ENCODE data around the gene KCNQ1OT1.

KCNQ1OT1 gene

DNA sequence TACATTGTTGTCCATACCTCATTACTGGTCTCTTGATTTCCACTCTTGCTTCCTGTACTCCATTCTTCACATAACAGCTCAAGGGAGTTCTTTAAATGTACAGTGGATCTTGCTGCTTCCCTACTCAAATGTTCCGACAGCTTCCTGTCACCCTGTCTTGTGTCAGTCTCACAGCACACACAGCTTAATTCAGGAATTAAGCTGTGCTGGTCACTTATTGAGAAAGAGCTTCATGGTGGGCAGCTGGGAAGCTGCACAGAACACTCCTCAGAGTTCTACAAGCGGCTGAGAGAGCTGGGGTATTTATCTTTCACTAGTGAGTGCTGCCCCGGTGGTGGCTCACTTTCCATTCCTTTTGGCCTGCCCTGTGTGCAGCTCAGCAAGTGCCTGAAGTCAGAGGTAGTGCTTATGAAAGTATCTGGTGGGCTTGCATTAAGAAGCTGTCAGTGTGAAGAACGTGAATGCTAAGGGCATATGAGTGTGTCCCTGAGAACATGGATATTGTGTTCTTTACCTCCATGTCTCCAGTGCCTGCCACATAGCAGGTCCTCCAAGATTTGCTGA, 48.7 kb downstream of the KCNQ1OT1 start:
- H3K36me3 ChIP-seq (ENCODE audit: control insufficient read depth, insufficient read depth, low read length): no peaks in the 10 kb centered on the region
- no peak overlapping the region for H3K4me3 ChIP-seq (ENCODE audit: insufficient read depth, low read depth, low read length)
- H3K4me1 ChIP-seq (ENCODE audit: control insufficient read depth, insufficient read depth, low read length): no peaks in the 10 kb centered on the region
- WGBS, 2 experiments: 90 to 96% methylated on average over 4 of the region's 4 CpGs
- no peaks in the 10 kb centered on the region for H3K27me3 ChIP-seq (ENCODE audit: control insufficient read depth, insufficient read depth, low read length, poor library complexity, severe bottlenecking)
- no peak overlapping the region for H3K27ac ChIP-seq (ENCODE audit: insufficient read depth, low read depth, low read length, poor library complexity, severe bottlenecking)
- H3K9me3 ChIP-seq (ENCODE audit: control insufficient read depth, low read length): peaks cover 4% of the 10 kb centered on the region

DNA sequence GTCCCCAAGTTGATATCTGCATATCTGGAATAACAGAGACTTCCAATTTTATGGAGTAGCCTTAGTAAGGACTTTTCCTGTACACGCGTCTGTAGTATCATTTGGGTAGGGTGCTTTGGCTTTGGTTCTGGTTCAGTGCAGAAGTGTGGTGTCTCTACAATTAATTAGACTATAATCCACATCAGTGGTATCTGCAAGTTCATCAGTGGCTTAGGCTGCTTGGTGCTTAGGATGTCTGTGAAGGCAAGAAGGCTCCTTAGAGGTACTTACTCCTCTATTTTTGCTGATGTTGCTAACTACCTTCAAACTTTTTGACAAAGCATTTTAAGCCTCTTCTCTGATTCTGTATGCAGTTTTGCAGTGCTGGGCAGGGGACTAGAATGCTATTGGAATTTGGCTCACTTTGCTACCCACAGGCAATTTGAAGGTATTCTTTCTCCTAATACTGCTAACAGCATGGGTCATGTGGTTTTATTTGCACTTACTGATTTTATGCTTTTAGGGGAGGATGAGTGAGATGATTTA, 49.4 kb downstream of the KCNQ1OT1 start:
- H3K27me3 ChIP-seq (ENCODE audit: control insufficient read depth, insufficient read depth, low read length, poor library complexity, severe bottlenecking): no peaks in the 10 kb centered on the region
- H3K4me3 ChIP-seq (ENCODE audit: insufficient read depth, low read depth, low read length): no peak overlapping the region
- peaks cover 4% of the 10 kb centered on the region for H3K9me3 ChIP-seq (ENCODE audit: control insufficient read depth, low read length)
- no peaks in the 10 kb centered on the region for H3K4me1 ChIP-seq (ENCODE audit: control insufficient read depth, insufficient read depth, low read length)
- H3K27ac ChIP-seq (ENCODE audit: insufficient read depth, low read depth, low read length, poor library complexity, severe bottlenecking): no peak overlapping the region
- 92 to 100% methylated on average over 2 of the region's 2 CpGs for WGBS, 2 experiments
- H3K36me3 ChIP-seq (ENCODE audit: control insufficient read depth, insufficient read depth, low read length): no peaks in the 10 kb centered on the region

DNA sequence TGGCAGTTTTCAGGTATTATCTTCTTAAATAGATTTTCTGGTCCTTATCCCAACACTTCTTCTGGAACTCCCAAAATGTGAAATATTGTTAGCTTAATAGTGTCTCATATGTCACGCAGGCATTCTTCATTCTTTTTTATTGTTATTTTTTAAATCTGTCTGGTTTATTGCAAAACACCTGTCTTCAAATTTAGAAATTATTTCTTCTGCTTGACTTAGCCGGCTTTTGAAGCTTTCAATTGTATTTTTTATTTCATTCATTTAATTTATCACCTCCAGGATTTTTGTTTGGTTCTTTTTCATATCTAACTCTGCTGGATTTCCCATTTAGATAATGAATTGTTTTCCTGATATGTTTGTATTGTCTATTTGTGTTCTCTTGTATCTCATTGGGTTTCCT, 49.9 kb downstream of the KCNQ1OT1 start:
- peaks cover 6% of the 10 kb centered on the region for H3K9me3 ChIP-seq (ENCODE audit: control insufficient read depth, low read length)
- H3K36me3 ChIP-seq (ENCODE audit: control insufficient read depth, insufficient read depth, low read length): no peaks in the 10 kb centered on the region
- H3K27ac ChIP-seq (ENCODE audit: insufficient read depth, low read depth, low read length, poor library complexity, severe bottlenecking): no peak overlapping the region
- no peak overlapping the region for H3K4me3 ChIP-seq (ENCODE audit: insufficient read depth, low read depth, low read length)
- no peaks in the 10 kb centered on the region for H3K4me1 ChIP-seq (ENCODE audit: control insufficient read depth, insufficient read depth, low read length)
- 83 to 100% methylated on average over 1 to 2 of the region's 2 CpGs for WGBS, 2 experiments
- no peaks in the 10 kb centered on the region for H3K27me3 ChIP-seq (ENCODE audit: control insufficient read depth, insufficient read depth, low read length, poor library complexity, severe bottlenecking)

- peaks cover 7% of the 10 kb centered on the region for H3K9me3 ChIP-seq (ENCODE audit: control insufficient read depth, low read length)
- H3K4me3 ChIP-seq (ENCODE audit: insufficient read depth, low read depth, low read length): no peak overlapping the region
- H3K36me3 ChIP-seq (ENCODE audit: control insufficient read depth, insufficient read depth, low read length): no peaks in the 10 kb centered on the region
- no peaks in the 10 kb centered on the region for H3K27me3 ChIP-seq (ENCODE audit: control insufficient read depth, insufficient read depth, low read length, poor library complexity, severe bottlenecking)
- H3K27ac ChIP-seq (ENCODE audit: insufficient read depth, low read depth, low read length, poor library complexity, severe bottlenecking): no peak overlapping the region
- no peaks in the 10 kb centered on the region for H3K4me1 ChIP-seq (ENCODE audit: control insufficient read depth, insufficient read depth, low read length)
Observed at GRCh38 chr11:2649400-2649799, 50.4 kb downstream of the KCNQ1OT1 start.

GRCh38 chr11:2647953-2648352, 51.8 kb downstream of the KCNQ1OT1 start:
- 96 to 98% methylated on average over 4 to 6 of the region's 6 CpGs for WGBS, 2 experiments
- Histone ChIP-seq H3K9me3 (ENCODE audit: control insufficient read depth, low read length) (peaks cover 11% of the 10 kb centered on the region), H3K4me3 (ENCODE audit: insufficient read depth, low read depth, low read length) (no peak overlapping the region), H3K27me3 (ENCODE audit: control insufficient read depth, insufficient read depth, low read length, poor library complexity, severe bottlenecking) (no peaks in the 10 kb centered on the region), H3K27ac (ENCODE audit: insufficient read depth, low read depth, low read length, poor library complexity, severe bottlenecking) (no peak overlapping the region), H3K4me1 (ENCODE audit: control insufficient read depth, insufficient read depth, low read length) (no peaks in the 10 kb centered on the region), H3K36me3 (ENCODE audit: control insufficient read depth, insufficient read depth, low read length) (no peaks in the 10 kb centered on the region)

- WGBS, 2 experiments: 100% methylated on average over 1 of the region's 1 CpG
- Histone ChIP-seq H3K27me3 (ENCODE audit: control insufficient read depth, insufficient read depth, low read length, poor library complexity, severe bottlenecking) (no peaks in the 10 kb centered on the region), H3K9me3 (ENCODE audit: control insufficient read depth, low read length) (peaks cover 13% of the 10 kb centered on the region), H3K4me1 (ENCODE audit: control insufficient read depth, insufficient read depth, low read length) (no peaks in the 10 kb centered on the region), H3K4me3 (ENCODE audit: insufficient read depth, low read depth, low read length) (no peak overlapping the region), H3K36me3 (ENCODE audit: control insufficient read depth, insufficient read depth, low read length) (no peaks in the 10 kb centered on the region), H3K27ac (ENCODE audit: insufficient read depth, low read depth, low read length, poor library complexity, severe bottlenecking) (no peak overlapping the region)
Observed at GRCh38 chr11:2647167-2647566, 52.6 kb downstream of the KCNQ1OT1 start.

- WGBS, 2 experiments: 82 to 90% methylated on average over 1 of the region's 1 CpG
- Histone ChIP-seq H3K27me3 (ENCODE audit: control insufficient read depth, insufficient read depth, low read length, poor library complexity, severe bottlenecking) (no peaks in the 10 kb centered on the region), H3K4me1 (ENCODE audit: control insufficient read depth, insufficient read depth, low read length) (no peaks in the 10 kb centered on the region), H3K36me3 (ENCODE audit: control insufficient read depth, insufficient read depth, low read length) (no peaks in the 10 kb centered on the region), H3K27ac (ENCODE audit: insufficient read depth, low read depth, low read length, poor library complexity, severe bottlenecking) (no peak overlapping the region), H3K4me3 (ENCODE audit: insufficient read depth, low read depth, low read length) (no peak overlapping the region), H3K9me3 (ENCODE audit: control insufficient read depth, low read length) (peaks cover 18% of the 10 kb centered on the region)
Observed at GRCh38 chr11:2645779-2646118, 54.0 kb downstream of the KCNQ1OT1 start.

DNA sequence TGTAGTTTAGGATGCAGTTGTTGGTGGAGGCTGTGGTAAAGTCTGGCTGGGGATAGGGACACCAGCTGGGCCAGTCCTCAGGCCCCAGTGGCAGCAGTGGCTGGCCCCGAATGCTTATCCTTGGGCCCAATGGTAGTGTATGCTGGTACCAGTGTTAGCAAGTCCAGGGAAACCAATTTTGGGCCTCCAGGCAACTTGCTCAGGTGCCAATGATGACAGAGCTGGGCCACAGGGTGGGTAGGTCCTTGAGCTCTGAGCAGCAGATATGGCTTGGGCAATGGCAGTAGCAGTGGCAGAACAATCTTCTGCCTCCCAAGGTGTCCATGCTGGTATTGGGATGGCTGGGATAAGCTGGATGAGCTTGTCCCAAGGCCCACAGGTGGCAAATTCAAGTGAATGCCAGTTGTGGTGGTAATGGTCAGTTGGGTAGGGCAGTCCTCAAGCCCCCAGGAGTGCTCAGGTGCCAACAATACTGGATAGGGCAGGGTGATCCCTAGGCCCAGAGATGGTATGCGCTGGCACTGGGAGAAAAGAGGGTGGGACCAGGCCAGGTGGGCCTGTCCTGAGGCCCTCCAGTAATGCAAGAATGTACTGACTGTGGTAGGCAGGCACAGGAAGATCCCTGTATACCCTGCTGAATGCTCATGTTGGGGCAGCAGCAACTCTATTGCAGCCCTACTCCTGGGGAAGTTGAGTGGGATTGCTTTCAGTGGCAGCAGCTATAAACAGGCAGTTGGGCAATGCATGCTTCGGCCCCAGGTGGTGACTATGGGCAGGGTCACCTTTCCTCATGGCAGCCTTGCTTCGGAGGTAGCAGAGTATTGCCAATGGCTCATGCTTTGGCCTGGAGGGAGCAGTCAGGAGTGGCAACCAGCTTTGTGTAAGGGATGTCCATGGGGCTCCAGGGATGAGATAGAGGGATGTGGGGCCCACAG, 54.7 kb downstream of the KCNQ1OT1 start:
- WGBS, 2 experiments: 91 to 95% methylated on average over 4 of the region's 4 CpGs
- no peak overlapping the region for H3K4me3 ChIP-seq (ENCODE audit: insufficient read depth, low read depth, low read length)
- H3K9me3 ChIP-seq (ENCODE audit: control insufficient read depth, low read length): peaks cover 15% of the 10 kb centered on the region
- H3K4me1 ChIP-seq (ENCODE audit: control insufficient read depth, insufficient read depth, low read length): no peaks in the 10 kb centered on the region
- H3K27ac ChIP-seq (ENCODE audit: insufficient read depth, low read depth, low read length, poor library complexity, severe bottlenecking): no peak overlapping the region
- no peaks in the 10 kb centered on the region for H3K36me3 ChIP-seq (ENCODE audit: control insufficient read depth, insufficient read depth, low read length)
- no peaks in the 10 kb centered on the region for H3K27me3 ChIP-seq (ENCODE audit: control insufficient read depth, insufficient read depth, low read length, poor library complexity, severe bottlenecking)

GRCh38 chr11:2643746-2644145, 56.0 kb downstream of the KCNQ1OT1 start:
- H3K9me3 ChIP-seq (ENCODE audit: control insufficient read depth, low read length): peaks cover 15% of the 10 kb centered on the region
- no peaks in the 10 kb centered on the region for H3K4me1 ChIP-seq (ENCODE audit: control insufficient read depth, insufficient read depth, low read length)
- H3K27ac ChIP-seq (ENCODE audit: insufficient read depth, low read depth, low read length, poor library complexity, severe bottlenecking): no peak overlapping the region
- no peak overlapping the region for H3K4me3 ChIP-seq (ENCODE audit: insufficient read depth, low read depth, low read length)
- no peaks in the 10 kb centered on the region for H3K36me3 ChIP-seq (ENCODE audit: control insufficient read depth, insufficient read depth, low read length)
- 95 to 100% methylated on average over 3 of the region's 3 CpGs for WGBS, 2 experiments
- H3K27me3 ChIP-seq (ENCODE audit: control insufficient read depth, insufficient read depth, low read length, poor library complexity, severe bottlenecking): no peaks in the 10 kb centered on the region

- Histone ChIP-seq H3K27me3 (ENCODE audit: control insufficient read depth, insufficient read depth, low read length, poor library complexity, severe bottlenecking) (no peaks in the 10 kb centered on the region), H3K4me1 (ENCODE audit: control insufficient read depth, insufficient read depth, low read length) (no peaks in the 10 kb centered on the region), H3K9me3 (ENCODE audit: control insufficient read depth, low read length) (peaks cover 15% of the 10 kb centered on the region), H3K27ac (ENCODE audit: insufficient read depth, low read depth, low read length, poor library complexity, severe bottlenecking) (no peak overlapping the region), H3K36me3 (ENCODE audit: control insufficient read depth, insufficient read depth, low read length) (no peaks in the 10 kb centered on the region), H3K4me3 (ENCODE audit: insufficient read depth, low read depth, low read length) (no peak overlapping the region)
- WGBS, 2 experiments: 94 to 100% methylated on average over 1 of the region's 1 CpG
Observed at GRCh38 chr11:2641623-2642022, 58.2 kb downstream of the KCNQ1OT1 start.

Data from ectodermal cell (in vitro differentiated cells).